ENCODE measurements around the gene AP1AR.
"Not testable (repeated sequence)": the region's sequence is repeated elsewhere in the genome, so short reads cannot be mapped to it uniquely, and the experiment has no call there.

Gene AP1AR

GRCh38 chr4:112279025-112279881 lies 47.7 kb downstream of the AP1AR start:
- peak overlapping the region; percentile 76 to 80 for H3K4me3 Mint-ChIP-seq
- DNase-seq (no peak), ATAC-seq (replicated peaks) (peak; percentile 85 to 91)
- H3K36me3 Mint-ChIP-seq, result peaks cover 26 to 45% of the 10 kb centered on the region in 2 donors
- peaks cover 0 to 5% of the 10 kb centered on the region in 2 donors for H3K9me3 Mint-ChIP-seq
- peak overlapping the region; percentile 79 for H3K27ac Mint-ChIP-seq
- peaks cover 38 to 65% of the 10 kb centered on the region in 2 donors for H3K4me1 Mint-ChIP-seq
- no peaks in the 10 kb centered on the region for H3K27me3 Mint-ChIP-seq

GRCh38 chr4:112279882-112280315 lies 48.3 kb downstream of the AP1AR start:
- Mint-ChIP-seq H3K4me1 (peaks cover 39 to 69% of the 10 kb centered on the region in 2 donors), H3K36me3 (peaks cover 26 to 44% of the 10 kb centered on the region in 2 donors), H3K27ac (peak overlapping the region; percentile 22), H3K9me3 (peaks cover 0 to 5% of the 10 kb centered on the region in 2 donors), H3K27me3 (no peaks in the 10 kb centered on the region), H3K4me3 (peak overlapping the region; percentile 76 to 80)
- ATAC-seq (replicated peaks) (peak in 1 of 2 donors; percentile 17), DNase-seq (no peak)

DNA sequence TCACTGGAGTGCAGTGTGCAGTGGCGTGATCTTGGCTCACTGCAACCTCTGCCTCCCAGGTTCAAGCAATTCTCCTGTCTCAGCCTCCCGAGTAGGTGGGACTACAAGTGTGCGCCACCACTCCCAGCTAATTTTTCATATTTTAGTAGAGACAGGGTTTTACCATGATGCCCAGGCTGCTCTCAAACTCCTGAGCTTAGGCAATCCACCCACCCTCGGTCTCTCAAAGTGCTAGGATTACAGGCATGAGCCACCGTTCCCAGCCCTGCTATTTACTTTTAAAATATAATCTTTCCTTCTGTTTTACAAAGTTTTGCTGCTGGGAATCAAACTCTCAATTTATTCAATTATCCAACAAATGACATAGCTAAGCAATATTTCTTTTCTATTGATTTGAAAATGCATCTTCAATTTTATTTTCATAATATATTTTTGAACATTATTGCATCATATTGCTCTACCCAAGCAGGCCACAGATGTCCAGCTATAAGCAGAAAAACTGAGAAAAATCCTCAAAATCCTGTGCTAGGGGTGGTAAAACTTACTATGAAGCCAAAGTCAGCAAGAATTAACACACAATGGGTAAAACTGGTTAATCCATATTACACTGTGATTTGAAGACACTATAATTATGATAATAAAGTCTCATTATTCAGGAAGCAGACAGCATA lies 48.9 kb downstream of the AP1AR start:
- ATAC-seq (replicated peaks), result no peak
- Mint-ChIP-seq H3K27ac (peak overlapping the region; percentile 79), H3K36me3 (peaks cover 26 to 41% of the 10 kb centered on the region in 2 donors), H3K9me3 (peaks cover 0 to 5% of the 10 kb centered on the region in 2 donors), H3K4me3 (peak overlapping the region; percentile 65 to 76), H3K27me3 (no peaks in the 10 kb centered on the region), H3K4me1 (peaks cover 41 to 71% of the 10 kb centered on the region in 2 donors)
- DNase-seq, result no peak

DNA sequence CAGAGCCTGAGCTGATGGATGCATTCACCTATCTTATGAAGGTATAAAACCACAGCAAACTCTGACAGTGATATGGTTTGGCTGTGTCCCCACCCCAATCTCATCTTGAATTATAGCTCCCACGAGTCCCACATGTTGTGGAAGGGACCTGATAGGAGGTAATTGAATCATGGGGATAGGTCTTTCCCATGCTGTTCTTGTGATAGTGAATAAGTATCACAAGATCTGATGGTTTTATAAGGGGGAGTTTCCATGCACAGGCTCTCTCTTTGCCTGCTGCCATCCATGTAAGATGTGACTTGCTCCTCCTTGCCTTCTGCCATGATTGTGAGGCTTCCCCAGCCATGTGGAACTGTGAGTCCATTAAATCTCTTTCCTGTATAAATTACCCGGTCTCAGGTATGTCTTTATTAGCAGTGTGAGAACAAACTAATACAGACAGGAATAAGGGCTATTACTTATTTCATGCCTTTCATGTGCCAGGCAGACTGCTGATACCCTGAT lies 50.4 kb downstream of the AP1AR start:
- not testable (repeated sequence) for ATAC-seq (replicated peaks); H3K9me3 Mint-ChIP-seq; H3K27me3 Mint-ChIP-seq; DNase-seq; H3K4me3 Mint-ChIP-seq
- Mint-ChIP-seq H3K4me1 (peaks cover 43 to 78% of the 10 kb centered on the region in 2 donors), H3K27ac (peak overlapping the region; percentile 37), H3K36me3 (peaks cover 22 to 33% of the 10 kb centered on the region in 2 donors)

DNA sequence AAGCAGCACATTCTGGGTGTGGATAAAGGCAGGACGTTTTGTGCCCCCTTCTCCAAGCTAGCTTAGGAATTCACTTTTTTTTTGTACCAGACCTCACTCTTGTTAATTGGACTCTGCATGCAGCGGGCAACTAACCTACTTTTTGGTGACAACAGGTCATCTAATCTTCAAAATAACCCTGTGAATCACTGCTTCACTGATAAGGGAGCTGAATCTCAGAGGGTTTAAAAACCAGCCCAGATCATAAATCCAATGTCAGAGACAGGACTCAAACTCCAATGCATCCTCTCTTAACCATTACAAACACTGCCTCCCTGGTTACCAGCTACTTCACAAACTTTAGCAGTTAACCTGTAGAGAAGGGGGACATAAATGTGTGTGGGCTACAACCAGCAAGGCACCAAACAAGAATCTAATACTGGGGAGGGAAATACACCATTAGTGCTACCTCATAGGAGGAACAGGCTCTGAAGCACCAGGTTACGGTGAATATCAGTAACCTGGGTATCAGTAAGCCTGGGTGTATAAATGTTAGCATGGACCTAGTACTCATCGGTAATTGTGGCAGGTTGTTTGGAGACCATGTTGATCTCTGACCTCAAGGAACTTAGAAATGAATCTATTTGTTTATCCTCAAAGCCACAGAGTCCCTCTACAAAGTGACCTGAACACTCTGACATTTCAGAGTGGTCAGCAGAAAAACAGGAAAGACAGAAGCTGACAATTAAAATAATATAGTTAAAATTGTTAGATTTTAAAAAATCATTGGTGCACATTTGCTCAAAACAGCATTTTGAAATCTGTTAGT lies 51.5 kb downstream of the AP1AR start:
- DNase-seq (no peak), ATAC-seq (replicated peaks) (no peak)
- Mint-ChIP-seq H3K4me1 (peaks cover 47 to 79% of the 10 kb centered on the region in 2 donors), H3K36me3 (peaks cover 19 to 23% of the 10 kb centered on the region in 2 donors), H3K27me3 (no peaks in the 10 kb centered on the region), H3K27ac (peak overlapping the region; percentile 31), H3K9me3 (peaks cover 0 to 5% of the 10 kb centered on the region in 2 donors), H3K4me3 (peak overlapping the region; percentile 66)

DNA sequence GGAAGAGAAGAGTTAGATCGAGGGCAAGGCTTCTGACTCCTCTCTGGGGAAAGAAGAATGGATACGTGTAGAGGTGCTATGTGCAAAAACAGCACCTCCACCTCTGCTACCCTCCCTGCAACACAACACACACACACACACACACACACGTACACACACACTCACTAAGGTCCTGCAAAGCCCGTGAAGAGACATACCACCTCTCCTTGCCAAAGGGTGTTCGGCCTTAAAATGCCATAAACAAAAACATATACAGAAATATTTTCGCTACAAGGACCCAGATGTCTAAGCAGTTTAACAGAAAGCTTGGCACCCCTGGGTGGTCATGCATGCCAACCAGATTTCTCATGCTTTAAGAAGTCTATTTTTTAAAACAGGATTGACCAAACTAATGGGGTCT lies 52.6 kb downstream of the AP1AR start:
- Mint-ChIP-seq H3K9me3 (peaks cover 0 to 5% of the 10 kb centered on the region in 2 donors), H3K4me1 (peaks cover 45 to 80% of the 10 kb centered on the region in 2 donors), H3K36me3 (peaks cover 19% of the 10 kb centered on the region in 2 donors), H3K27me3 (no peaks in the 10 kb centered on the region), H3K4me3 (peak overlapping the region; percentile 94 to 96), H3K27ac (peak overlapping the region; percentile 97)
- ATAC-seq (replicated peaks), result no peak
- DNase-seq, result no peak

- peak; percentile 31 to 33 for ATAC-seq (replicated peaks)
- Mint-ChIP-seq H3K9me3 (peaks cover 0 to 5% of the 10 kb centered on the region in 2 donors), H3K4me3 (peak overlapping the region; percentile 94 to 96), H3K27me3 (no peaks in the 10 kb centered on the region), H3K27ac (peak overlapping the region; percentile 97), H3K36me3 (peaks cover 19% of the 10 kb centered on the region in 2 donors), H3K4me1 (peaks cover 46 to 80% of the 10 kb centered on the region in 2 donors)
- DNase-seq, result no peak
Measured at GRCh38 chr4:112284662-112285411, 53.2 kb downstream of the AP1AR start.

GRCh38 chr4:112287258-112287989 lies 55.8 kb downstream of the AP1AR start:
- Mint-ChIP-seq H3K27me3 (no peaks in the 10 kb centered on the region), H3K4me1 (peaks cover 40 to 62% of the 10 kb centered on the region in 2 donors), H3K4me3 (peak overlapping the region; percentile 33 to 70), H3K36me3 (peaks cover 6% of the 10 kb centered on the region in 2 donors), H3K9me3 (peaks cover 0 to under 1% of the 10 kb centered on the region in 2 donors), H3K27ac (peak overlapping the region; percentile 92)
- DNase-seq, result no peak
- no peak for ATAC-seq (replicated peaks)

DNA sequence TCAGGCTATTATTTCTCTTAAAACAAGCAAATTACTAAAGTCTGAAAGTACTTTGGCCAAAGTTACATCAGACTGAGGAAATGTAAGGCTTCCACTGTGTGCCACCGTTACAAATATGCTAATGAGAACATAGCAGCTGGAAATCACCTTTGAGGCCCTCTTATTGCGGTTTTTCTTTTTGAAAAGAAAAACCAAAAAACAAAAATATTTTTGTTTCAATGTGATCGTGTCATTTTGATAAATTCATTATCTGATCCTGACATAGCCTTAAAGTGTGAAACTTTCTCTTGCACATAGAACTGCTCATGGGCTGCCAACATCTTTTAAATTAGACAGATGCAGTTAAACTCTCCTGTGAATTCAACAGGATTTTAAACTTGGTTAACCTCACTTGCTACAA lies 56.9 kb downstream of the AP1AR start:
- H3K4me1 Mint-ChIP-seq, result peaks cover 32 to 52% of the 10 kb centered on the region in 2 donors

DNA sequence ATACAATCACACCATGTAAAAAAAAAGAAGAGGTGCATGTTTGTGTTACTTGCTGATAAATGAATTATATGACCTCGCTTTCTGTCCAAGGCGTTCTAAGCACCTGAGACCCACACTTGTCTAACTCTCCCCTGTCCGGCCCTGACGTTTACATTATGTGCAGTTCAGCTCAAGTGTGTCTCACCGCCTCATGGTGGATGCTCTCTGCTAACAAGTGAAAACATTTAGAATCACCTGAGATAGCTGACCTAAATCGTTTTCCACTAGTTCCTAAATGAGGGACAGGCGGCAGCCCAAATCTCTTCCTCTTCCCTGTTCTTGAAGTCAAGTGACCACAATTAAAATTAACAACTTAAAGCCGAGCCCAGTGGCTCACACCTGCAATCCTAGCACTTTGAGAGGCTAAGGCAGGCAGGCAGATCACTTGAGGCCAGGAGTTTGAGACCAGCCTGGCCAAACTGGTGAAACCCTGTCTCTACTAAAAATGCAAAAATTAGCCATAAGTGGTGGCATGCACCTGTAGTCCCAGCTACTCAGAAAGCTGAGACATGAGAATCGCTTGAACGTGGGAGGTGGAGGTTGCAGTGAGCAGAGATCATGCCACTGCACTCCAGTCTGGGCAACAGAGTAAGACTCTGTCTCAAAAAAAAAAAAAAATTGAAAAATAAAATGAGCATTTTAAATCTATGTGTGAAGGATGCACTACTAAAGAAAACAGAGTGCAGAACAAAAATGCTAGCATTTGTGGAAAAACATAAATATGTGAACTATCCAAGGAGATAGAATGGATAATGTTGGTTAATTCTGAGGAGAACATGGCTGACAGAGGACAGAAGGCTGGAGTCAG lies 58.0 kb downstream of the AP1AR start:
- ATAC-seq (replicated peaks), result no peak
- Mint-ChIP-seq H3K4me3 (peak overlapping the region; percentile 38 to 62), H3K36me3 (no peaks in the 10 kb centered on the region), H3K4me1 (peaks cover 27 to 42% of the 10 kb centered on the region in 2 donors), H3K27me3 (no peaks in the 10 kb centered on the region), H3K9me3 (no peaks in the 10 kb centered on the region), H3K27ac (no peak overlapping the region)
- DNase-seq, result no peak

More for the DNA sequence above, 56.9 kb downstream of the AP1AR start:
- Mint-ChIP-seq H3K36me3 (no peaks in the 10 kb centered on the region), H3K27ac (peak overlapping the region; percentile 28), H3K27me3 (no peaks in the 10 kb centered on the region), H3K4me3 (peak overlapping the region; percentile 26 to 34), H3K9me3 (no peaks in the 10 kb centered on the region)
- ATAC-seq (replicated peaks), result no peak
- no peak for DNase-seq

DNA sequence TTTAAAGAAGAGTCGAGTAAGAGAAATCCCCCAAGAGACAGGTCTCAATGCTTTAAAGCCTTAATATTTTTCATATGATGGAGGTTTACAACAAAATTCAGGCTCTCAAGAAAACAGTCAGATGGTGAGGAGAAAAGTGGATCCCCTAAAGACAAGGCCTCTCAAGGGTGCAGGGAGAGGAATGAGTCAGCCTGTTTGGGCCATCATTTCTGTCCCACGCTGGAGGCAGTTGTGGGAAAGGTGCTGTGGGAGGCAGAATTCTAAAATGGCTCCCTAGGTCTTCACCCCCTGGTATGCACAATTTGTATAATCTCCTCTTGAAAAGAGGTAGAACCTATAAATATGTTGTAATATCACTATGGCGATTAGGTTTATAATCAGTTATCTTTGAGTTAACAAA lies 58.8 kb downstream of the AP1AR start:
- Mint-ChIP-seq H3K9me3 (no peaks in the 10 kb centered on the region), H3K36me3 (no peaks in the 10 kb centered on the region), H3K27ac (no peak overlapping the region), H3K27me3 (no peaks in the 10 kb centered on the region), H3K4me1 (peaks cover 24 to 37% of the 10 kb centered on the region in 2 donors), H3K4me3 (no peak overlapping the region)
- ATAC-seq (replicated peaks) (peak in 1 of 2 donors; percentile 33), DNase-seq (no peak)
